ENCODE measurements around the gene NAT9.

- TF ChIP-seq POLR2A (IDR thresholded peaks at IDR 0.05; ENCODE audit: low read depth, low read length) (no peak), SPI1 (IDR thresholded peaks at IDR 0.05; ENCODE audit: low read depth, low read length) (no peak)
Observed at GRCh38 chr17:74766413-74766812, 9.7 kb downstream of the NAT9 start.

All from GM12891 (cell line).